ENCODE data around the gene KAT2A.
A peak's percentile ranks its signal among the peaks of the same experiment; 100 is the strongest.

DNA sequence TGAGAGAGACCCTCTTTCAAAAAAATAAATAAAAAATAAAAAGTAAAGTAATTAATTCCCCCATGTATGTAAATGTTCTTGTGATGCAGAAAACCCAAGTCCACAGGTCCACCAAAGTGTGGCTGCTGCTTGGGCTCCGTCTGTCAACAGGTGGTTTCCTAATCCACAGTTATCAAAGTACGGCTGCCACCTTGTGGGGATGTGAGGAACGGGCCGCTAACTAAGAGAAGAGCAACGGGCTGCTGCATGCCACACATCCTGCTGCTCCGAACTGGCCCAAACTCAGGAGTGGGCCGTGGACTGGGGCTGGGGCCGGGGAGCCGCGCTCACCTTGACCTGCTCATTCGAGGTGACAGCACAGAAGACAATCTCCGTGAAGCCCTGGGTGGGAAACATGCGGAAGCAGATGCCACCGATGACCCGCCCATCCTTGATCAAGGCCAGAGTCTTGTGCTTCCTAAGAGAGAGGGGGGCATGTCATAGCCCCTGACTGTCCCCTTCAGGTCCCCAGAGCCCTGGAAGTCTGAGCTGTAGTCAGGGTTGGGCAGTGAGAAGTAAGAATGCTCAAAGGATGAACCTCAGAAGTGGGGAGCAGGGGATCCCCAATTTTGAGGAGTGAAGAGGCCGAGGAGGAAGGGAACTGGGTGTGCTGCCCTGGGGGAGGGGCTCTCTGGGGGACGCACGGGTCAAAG lies 4.3 kb downstream of the KAT2A start:
- no peak for TF ChIP-seq TEAD4 (IDR thresholded peaks at IDR 0.05)
- no peak for TF ChIP-seq EP300 (IDR thresholded peaks at IDR 0.05; ENCODE audit: borderline replicate concordance)
- TF ChIP-seq MAX (IDR thresholded peaks at IDR 0.05) = no peak
- TF ChIP-seq REST (IDR thresholded peaks at IDR 0.05; ENCODE audit: low read depth) = no peak
- TF ChIP-seq FOXM1 (IDR thresholded peaks at IDR 0.05; ENCODE audit: borderline replicate concordance, low read depth) = no peak
- TF ChIP-seq RAD21 (IDR thresholded peaks at IDR 0.05; ENCODE audit: low read depth) = peak; percentile 72
- TF ChIP-seq TAF1 (IDR thresholded peaks at IDR 0.05; ENCODE audit: low read depth) = no peak
- no peak for TF ChIP-seq CREB1 (IDR thresholded peaks at IDR 0.05; ENCODE audit: low read depth)
- no peak for TF ChIP-seq USF1 (IDR thresholded peaks at IDR 0.05)
- TF ChIP-seq YY1 (IDR thresholded peaks at IDR 0.05; ENCODE audit: low read depth) = no peak
